ENCODE data around the gene ARIH2.
"Not testable (repeated sequence)": the region's sequence is repeated elsewhere in the genome, so short reads cannot be mapped to it uniquely, and the experiment has no call there.

ARIH2 gene

DNA sequence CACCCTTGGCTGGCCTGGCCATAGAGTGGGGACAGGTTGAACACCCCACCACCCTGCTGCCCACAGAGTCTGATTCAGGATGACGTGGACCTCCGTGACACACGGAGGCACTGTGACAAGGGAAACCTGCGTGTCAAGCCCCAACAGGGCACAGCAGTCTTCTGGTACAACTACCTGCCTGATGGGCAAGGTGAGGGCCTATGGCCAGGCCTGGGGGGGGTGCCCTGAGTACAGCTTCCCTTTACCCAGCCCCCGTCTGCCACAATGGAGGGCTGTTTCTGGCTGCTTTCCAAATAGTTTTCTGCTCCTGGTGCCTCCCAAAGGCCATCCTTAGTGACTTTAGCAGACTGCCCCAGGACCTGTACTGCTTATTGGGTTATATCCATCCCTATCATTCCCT lies 87.4 kb downstream of the ARIH2 start:
- DNase-seq, result no peak

DNA sequence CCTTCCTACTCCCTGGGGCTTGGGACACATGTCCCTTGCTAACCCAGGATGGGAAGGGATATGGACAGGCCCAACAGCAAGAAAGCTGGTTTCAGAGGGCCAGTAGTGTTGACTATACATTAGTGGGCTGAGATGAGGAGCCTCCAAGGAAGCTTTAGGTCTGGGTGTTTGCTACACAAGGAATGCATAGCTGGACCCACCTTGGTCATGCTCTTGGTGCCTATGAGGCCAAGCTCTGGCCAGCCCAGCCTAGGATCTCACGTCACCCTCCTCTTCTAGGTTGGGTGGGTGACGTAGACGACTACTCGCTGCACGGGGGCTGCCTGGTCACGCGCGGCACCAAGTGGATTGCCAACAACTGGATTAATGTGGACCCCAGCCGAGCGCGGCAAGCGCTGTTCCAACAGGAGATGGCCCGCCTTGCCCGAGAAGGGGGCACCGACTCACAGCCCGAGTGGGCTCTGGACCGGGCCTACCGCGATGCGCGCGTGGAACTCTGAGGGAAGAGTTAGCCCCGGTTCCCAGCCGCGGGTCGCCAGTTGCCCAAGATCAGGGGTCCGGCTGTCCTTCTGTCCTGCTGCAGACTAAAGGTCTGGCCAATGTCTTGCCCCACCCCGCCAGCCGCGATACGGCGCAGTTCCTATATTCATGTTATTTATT lies 87.9 kb downstream of the ARIH2 start:
- no peak for DNase-seq

DNA sequence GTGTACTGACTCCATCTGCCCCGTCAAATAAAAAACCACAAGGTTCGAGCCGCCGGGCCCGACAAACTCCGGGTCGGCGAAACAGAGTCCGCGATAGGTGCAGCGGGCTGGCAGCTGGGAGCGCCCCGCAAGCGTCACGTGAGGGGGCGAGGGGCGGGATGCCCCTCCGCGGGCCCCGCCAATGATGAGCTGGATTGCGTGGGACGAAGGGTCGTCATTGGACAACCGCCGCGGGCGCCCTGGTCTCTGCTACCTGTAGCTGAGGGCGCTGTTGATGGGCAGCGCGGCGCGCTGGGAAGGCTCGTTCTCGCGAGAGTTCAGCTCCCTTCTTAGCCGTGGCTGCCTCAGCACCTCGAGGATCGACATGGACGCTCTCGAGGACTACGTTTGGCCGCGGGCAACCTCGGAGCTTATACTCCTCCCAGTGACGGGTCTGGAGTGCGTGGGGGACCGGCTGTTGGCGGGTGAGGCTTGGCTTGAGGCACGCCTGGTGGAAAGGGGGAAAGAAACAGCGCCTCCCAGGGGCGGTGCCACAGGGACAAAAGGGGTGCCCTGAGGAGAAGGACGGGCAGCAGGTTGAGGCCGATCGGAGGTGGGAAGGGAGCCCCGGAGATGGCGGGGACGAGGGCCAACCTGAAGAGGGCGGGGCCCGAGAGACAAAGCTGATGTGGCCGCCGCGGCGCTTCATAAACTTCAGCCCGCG lies 88.6 kb downstream of the ARIH2 start, which contains the start of gene WDR6:
Gene WDR6 (plus strand): TSS at position 324 of the 703 bp plus-strand sequence. CDS start 41 bp downstream, at position 365.
- peak; percentile 99 for DNase-seq

DNA sequence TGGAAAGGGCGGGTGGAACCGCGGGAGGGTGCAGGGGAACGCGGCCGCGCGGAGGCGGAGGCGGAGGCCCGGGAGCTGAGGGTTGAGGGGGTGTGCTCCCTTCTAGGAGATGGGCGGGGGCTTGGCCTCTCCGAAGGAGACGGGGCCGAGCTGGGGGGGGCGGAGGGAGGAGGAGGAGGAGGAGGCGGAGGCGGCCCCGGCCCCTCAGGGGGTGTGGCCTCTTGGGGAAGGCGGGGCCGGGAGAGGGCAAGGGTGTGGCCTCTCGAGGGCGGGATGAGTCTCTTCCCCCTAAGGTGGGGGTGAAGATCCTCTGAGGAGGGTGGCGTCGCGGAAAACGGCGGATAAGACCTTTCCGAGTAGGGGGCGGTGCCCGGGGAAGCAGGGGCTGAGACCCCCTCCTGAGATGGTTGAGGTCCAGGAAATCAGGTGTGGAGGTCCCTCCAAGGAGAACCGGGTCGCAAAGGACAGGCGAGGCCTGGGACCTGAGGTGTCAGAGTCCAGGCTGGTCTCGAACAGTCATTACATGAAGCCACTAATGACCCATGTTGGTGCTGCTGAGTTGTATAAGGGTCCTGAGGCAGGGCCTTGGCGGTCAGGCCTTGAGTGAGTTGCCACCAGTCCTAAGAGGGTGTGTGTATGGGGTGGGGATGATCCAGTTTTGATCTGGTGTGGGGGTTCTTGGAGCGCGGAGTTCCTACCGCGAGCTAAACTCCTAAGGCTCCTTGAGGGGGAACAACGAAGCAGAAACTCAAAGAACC lies 89.3 kb downstream of the ARIH2 start:
- peak; percentile 92 for DNase-seq

DNA sequence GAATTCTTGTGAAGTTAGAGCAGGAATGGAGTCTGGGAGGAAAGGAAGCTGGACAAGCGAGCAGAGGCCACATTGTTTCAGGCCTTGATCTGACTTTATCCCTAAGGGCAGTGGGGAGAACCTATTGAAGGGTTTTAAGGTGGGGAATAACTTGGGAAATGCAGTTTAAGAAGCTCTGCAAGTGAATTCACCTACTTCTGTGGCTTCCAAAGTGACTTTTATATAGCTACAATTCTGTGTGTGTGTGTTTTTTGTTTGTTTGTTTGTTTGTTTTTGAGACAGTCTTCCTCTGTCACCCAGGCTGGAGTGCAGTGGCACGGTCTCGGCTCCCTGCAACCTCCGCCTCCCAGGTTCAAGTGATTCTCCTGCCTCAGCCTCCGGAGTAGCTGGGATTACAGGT lies 90.0 kb downstream of the ARIH2 start:
- not testable (repeated sequence) for DNase-seq

DNA sequence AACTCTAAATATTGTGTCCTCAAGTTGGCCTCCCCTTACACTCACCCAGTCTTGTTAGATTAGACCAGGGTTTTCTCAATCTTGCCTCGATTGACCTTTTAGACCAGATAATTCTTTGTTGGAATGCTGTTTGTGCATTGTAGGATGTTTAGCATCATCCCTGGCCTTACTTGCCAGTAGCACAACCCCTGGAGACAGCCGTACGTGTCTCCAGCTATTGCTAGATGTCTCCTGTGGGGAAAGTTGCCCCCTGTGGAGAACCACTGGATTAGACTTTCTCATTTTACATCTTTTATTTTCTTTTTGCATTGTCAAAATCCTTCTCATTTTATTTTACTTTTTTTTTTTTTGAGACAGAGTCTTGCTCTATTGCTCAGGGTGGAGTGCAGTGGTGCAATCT lies 90.8 kb downstream of the ARIH2 start:
- no peak for DNase-seq

DNA sequence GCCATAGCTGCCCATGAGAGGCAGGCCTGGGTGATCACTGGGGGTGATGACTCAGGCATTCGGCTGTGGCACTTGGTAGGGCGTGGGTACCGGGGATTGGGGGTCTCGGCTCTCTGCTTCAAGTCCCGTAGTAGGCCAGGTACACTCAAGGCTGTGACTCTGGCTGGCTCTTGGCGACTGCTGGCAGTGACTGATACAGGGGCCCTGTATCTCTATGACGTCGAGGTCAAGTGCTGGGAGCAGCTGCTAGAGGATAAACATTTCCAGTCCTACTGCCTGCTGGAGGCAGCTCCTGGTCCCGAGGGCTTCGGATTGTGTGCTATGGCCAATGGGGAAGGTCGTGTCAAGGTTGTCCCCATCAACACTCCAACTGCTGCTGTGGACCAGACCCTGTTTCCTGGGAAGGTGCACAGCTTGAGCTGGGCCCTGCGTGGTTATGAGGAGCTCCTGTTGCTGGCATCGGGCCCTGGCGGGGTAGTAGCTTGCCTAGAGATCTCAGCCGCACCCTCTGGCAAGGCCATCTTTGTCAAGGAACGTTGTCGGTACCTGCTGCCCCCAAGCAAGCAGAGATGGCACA lies 93.9 kb downstream of the ARIH2 start:
- DNase-seq, result no peak

DNA sequence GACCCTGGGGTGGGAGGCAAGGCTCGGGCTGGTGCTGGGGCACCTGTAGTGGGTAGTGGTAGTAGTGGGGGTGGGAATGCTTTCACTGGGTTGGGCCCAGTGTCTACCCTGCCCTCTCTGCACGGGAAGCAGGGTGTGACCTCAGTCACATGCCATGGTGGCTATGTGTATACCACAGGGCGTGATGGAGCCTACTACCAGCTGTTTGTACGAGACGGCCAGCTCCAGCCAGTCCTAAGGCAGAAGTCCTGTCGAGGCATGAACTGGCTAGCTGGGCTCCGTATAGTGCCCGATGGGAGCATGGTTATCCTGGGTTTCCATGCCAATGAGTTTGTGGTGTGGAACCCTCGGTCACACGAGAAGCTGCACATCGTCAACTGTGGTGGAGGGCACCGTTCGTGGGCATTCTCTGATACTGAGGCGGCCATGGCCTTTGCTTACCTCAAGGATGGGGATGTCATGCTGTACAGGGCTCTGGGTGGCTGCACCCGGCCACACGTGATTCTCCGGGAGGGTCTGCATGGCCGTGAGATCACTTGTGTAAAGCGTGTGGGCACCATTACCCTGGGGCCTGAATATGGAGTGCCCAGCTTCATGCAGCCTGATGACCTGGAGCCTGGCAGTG lies 94.6 kb downstream of the ARIH2 start:
- no peak for DNase-seq

DNA sequence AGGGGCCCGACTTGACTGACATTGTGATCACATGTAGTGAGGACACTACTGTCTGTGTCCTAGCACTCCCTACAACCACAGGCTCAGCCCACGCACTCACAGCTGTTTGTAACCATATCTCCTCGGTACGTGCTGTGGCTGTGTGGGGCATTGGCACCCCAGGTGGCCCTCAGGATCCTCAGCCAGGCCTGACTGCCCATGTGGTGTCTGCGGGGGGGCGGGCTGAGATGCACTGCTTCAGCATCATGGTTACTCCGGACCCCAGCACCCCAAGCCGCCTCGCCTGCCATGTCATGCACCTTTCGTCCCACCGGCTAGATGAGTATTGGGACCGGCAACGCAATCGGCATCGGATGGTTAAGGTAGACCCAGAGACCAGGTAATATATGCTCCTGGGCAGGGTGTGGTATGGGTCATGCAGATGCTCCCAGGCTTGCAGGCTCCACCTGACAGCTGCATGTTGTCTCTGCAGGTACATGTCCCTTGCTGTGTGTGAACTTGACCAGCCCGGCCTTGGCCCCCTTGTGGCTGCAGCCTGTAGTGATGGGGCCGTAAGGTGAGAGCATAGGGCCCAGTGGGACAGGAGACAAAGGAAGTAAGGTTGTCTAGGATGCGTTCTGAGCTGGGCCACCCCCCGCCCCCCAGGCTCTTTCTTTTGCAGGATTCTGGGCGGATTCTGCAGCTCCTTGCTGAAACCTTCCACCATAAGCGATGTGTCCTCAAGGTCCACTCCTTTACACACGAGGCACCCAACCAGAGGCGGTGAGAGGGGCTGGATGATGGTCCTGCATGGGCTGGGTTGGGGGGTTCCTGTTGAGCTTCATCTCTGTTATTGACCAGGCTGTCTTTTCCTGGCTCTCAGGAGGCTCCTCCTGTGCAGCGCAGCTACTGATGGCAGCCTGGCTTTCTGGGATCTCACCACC lies 95.4 kb downstream of the ARIH2 start:
- DNase-seq, result peak; percentile 68

DNA sequence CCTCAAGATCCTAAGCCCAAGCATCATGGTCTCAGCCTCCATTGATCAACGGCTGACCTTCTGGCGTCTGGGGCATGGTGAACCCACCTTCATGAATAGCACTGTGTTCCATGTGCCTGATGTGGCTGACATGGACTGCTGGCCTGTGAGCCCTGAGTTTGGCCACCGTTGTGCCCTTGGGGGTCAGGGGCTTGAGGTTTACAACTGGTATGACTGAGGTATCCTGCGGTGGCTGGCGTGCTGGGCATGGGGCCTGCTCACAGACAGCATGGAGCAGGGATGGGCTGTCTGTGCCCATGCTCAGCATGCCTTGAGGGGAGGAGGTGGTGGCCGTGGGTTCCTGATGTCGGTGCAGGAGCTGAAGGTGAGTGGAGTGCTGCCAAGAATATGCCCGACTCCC lies 96.4 kb downstream of the ARIH2 start:
- no peak for DNase-seq

DNA sequence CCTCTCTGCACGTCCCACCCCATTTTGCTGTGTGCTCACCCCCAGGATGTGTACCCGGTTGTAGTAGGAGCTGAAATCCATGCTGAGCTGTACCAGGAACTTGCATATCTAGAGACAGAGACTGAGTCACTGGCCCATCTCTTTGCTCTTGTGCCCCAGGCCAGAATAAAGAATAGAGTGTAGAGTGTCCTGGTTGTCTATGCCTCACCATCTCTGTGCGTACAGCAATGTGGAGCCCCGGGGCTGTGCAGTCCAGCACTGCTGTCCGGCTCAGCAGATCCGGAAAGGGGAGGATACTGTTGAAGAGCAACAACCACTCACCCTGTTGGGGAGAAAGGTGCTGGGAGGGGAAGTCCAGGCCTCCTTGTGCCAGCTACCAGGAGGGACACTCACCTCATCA lies 97.1 kb downstream of the ARIH2 start:
- DNase-seq, result no peak

DNA sequence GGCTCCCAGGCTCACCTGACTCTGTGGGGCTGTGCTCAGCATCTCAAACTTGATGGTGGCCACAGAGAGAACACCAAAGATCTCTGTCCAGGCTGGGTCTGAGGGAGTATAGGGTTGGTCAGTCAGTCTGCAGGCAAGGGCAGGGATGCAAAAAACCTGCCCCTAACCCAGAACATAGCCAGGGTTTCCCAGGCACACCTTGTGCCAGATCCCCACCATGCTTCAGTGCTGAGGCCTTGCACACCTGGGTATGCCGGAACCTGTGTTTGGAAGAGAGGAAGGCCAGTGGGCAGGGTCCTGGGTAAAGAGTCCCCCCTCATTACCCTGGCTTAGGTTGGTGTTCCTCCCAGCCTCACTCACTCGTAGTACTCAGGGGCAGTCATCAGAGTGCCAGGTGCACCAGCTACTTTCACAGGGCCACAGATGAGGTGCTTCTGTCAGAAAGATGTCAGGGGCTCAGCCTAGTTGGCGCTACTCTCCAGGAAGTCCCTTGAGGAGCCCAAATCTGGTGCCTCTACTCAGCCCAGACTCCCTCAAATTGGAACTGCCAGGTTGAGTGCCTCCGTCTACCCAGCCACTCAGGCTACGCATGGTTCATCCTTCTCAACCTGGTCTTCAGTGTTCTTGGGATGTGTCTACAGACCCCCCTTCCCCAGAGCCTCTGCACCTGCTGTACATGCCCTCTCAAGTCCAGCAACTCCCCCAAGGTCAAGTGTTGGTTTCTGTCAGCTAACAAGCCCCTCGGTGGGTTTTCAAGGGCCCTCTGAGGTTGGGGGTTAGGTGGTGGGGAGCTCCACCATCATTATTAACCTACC lies 98.0 kb downstream of the ARIH2 start:
- no peak for DNase-seq

DNA sequence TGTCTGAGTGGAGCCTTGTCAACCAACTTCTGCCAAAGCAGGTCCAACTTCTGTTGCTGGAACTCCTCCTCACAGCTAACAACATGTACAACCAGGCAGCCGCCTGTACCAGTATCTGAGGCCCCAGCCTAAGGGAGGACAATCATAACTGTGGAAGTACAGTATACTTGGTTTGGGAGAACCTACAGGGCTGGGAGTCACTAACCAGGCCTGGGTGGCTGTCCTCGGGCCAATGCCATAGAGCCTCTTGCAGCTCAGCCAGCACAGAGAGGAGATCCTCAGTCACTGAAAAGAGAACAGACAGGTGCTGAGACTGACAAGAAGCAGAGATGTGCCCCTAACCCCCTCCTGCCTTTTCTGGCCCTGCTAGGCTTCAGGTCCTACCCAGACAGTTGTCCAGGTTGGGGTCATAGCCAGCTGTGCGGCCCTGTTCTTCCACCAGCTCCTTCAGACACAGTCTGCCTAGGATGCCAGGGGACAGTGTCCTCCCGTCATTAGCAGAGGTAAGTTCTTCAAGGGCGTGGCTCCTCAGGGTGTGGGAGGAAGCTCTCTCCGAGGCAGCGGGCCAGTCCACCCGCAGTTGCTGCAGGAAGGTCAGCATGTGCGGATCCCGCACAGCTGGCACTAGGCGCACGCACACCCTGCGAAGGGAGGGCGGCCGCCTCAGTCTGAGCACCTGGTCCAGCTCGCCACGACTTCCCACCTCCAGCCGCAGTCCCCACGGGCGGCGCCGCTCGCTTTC lies 98.8 kb downstream of the ARIH2 start:
- no peak for DNase-seq

DNA sequence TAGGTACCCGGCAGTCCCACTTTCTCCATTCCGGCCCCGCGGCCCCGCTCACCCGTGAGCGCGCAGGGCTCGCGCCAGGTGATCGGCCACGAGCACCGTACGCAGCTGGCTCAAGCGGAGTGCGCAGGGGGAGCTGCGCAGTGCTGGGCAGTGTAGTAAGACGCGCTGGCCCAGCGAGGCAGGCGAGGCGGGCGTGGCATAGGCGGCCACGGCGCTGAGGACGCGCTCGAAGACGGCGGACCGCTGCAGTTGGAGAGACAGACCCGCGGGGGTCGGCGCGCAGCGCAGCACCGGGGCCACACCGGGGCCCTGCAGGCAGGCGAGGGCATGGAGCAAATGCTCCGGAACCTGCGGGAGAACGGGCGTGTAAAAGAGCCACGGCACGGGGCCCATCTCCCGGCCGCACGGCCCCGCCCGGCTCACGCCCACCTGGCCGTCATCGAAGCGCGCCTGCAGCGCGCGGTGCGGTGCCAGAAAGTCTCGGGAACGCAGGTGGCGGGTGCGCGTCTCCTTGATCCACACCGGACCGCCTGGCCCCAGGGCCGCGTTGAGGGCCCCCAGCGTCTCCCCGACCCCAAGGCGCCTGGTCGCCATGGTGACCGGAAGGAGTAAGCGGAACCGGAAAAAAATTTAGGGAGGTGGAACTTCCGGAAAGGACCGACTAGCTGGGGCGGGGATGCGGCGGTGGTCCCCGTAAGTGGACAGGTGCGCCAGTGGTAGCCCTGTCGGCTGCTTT lies 99.5 kb downstream of the ARIH2 start, which contains the start of gene DALRD3:
Gene DALRD3 (minus strand): TSS at position 610 of the 736 bp plus-strand sequence. CDS start 16 bp downstream, at position 594.
- DNase-seq, result peak; percentile 74

DNA sequence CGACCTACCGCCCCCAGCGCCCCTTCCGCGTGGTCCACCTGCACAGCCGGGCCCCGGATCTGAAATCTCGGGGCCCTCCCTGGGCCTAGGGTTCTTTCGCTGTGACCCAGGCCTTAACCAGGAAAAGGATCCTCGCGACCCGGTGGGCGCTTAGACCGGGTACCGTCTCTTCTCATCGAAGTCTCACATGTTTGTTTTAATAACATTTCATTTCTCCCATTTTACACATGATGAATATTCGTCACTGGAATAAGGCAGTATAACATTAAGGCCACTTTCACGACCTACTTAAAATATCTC lies 100.0 kb downstream of the ARIH2 start:
- DNase-seq, result no peak

DNA sequence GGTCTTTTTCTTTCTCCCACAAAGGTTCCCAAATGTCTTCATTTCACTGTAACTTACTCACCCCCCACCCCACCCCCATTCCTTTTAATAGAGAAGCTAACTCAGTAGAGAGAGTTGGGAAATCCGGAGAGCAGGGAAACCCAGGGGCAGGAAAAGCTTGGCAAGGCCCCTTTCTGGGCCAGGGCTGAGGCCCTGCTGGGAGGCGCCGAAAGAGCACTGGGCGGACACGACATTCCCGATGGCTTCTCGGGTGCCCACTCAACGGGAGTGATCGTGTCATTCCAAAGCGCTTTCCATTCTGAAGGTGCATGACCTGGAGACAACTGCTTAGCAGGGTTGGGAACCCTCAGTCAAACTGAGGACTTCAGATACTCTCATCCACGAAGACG lies 101.3 kb downstream of the ARIH2 start:
- DNase-seq, result no peak

DNA sequence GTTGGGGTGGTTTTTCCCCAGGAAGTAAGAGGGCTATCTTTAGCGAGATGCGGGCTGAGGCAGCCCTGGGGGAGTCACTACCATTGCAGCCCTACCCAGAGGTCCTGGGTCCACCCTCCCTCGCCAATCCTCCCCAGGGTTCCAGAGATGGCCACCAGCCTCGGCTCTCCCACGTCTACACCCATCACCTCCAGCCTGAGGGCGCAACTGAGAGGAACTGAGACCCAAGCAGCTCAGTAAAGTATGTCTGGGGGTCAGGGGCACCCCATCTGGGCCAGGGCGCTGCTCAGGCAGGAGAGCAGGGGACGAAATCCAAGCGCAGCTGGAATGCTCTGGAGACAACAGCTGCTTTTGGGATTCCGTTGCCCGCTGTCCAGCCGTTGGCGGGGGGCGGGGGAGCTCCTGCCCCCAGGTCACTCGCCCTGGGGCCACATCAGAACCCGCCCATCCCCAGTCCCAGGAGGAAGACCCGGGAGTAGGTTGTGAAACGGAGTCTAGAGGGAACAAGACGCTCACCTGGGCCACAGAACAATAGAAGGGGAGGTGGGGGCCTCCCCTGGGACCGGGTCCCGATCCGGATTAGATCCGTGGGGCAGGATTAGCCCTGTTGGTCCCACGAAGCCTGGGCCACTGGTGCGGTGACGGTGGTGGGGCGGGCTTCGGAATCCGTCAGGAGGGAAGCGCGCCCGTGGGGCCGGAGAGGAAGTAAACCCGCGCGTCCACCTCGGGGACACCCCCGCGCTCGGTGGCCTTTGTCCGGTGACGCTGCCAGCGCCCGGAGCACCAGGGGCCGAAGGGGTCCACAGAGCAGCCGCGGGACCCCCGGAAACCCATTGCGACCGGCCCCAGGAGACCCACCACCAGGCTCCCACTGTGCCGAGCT lies 101.9 kb downstream of the ARIH2 start:
- DNase-seq, result peak; percentile 57

DNA sequence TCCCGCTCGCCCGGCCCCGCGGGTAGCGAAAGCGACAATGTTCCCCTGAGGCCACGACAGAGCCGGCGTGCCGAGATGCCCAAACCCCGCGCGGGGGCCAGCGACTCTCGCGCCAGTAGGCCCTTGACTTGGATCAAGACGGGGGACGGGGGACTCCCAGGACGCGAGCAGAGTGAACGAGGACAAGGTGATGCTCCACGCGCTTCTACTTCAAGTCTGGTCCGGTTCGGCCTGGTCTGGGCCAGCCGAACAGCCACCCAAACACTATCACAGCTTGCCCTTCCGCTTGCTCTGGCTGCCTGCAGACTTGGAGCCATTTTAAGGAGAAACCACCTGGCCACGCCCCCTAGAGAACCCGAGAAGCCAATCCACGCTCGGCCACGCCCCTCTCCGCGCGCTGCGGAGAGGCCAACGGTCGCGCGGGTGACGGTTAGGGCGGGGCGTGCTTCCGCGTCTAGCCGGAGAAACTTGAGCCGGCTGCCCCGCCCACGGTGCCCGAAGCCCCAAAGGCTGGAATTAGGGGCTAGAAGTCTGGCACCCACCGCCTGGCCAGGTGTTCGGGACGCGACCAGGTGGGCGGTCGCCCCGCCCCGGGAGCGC lies 102.7 kb downstream of the ARIH2 start:
- DNase-seq, result peak; percentile 100

All from stimulated activated CD4-positive, alpha-beta T cell treated with anti-CD3 and anti-CD28 coated beads, Interleukin-15, amount 100 ng/mL, for 24 hours (primary cell).